GM23338 (cell line): ENCODE results near the gene PIGP. TPM values are rescaled to one million over a fixed set of nuclear protein-coding genes. Genes with fewer than 3 reads are reported as not detected.

ENCODE experiments used
- ATAC-seq: fragments of 200-7000 bp; cut with Tn5 transposase; 3 replicates; pipeline ENCODE4 v1.9.1; 2020
- DNase-seq: peaks from one replicate; pipeline ENCODE4 v3.0.0-alpha.2; 2015; ENCODE audit warnings: low spot score
- H2AFZ ChIP-seq: fragments of 200-600 bp; sonication (generic); 2 replicates; pipeline ENCODE4 v1.8.0; 2016; ENCODE audit warnings: antibody characterized with exemption, mild to moderate bottlenecking, moderate library complexity
- H3F3A ChIP-seq: fragments of 200-600 bp; sonication (generic); replicated peaks from 2 replicates; pipeline ENCODE4 v1.8.0; 2017; ENCODE audit warnings: antibody characterized with exemption, mixed run types, low read depth
- H3K27ac ChIP-seq: fragments of 200-600 bp; sonication (generic); 2 replicates; pipeline ENCODE4 v1.6.1; 2016; ENCODE audit warnings: low read depth
- H3K27me3 ChIP-seq: fragments of 200-600 bp; sonication (generic); 2 replicates; pipeline ENCODE4 v1.8.0; 2016; ENCODE audit warnings: mild to moderate bottlenecking, mixed run types, moderate library complexity; ENCODE audit not compliant: insufficient read depth
- H3K36me3 ChIP-seq: fragments of 200-600 bp; sonication (generic); 2 replicates; pipeline ENCODE4 v1.8.0; 2016; ENCODE audit warnings: mild to moderate bottlenecking; ENCODE audit not compliant: insufficient read depth
- H3K4me1 ChIP-seq: fragments of 200-600 bp; sonication (generic); 2 replicates; pipeline ENCODE4 v1.8.0; 2016; ENCODE audit warnings: mild to moderate bottlenecking, moderate library complexity; ENCODE audit not compliant: insufficient read depth
- H3K4me2 ChIP-seq: fragments of 200-600 bp; sonication (generic); 2 replicates; pipeline ENCODE4 v1.7.1; 2017; ENCODE audit warnings: mixed run types
- H3K4me3 ChIP-seq: fragments of 200-600 bp; sonication (generic); 2 replicates; pipeline ENCODE4 v1.6.1; 2016; ENCODE audit warnings: mixed run types
- H3K79me2 ChIP-seq: fragments of 200-600 bp; sonication (generic); replicated peaks from 2 replicates; pipeline ENCODE4 v1.8.0; 2017; ENCODE audit warnings: mild to moderate bottlenecking; ENCODE audit not compliant: insufficient read depth
- H3K9me2 ChIP-seq: fragments of 200-600 bp; sonication (generic); 2 replicates; pipeline ENCODE4 v1.8.0; 2017; ENCODE audit not compliant: insufficient read depth
- H4K20me1 ChIP-seq: fragments of 200-600 bp; sonication (generic); replicated peaks from 2 replicates; pipeline ENCODE4 v1.8.0; 2017; ENCODE audit warnings: mild to moderate bottlenecking; ENCODE audit not compliant: insufficient read depth
- H3K27ac Mint-ChIP-seq: 2 replicates; pipeline ENCODE4 v1.8.0; 2020; ENCODE audit warnings: inconsistent platforms, mild to moderate bottlenecking, moderate library complexity, mixed read lengths
- H3K27me3 Mint-ChIP-seq: 3 replicates; pipeline ENCODE4 v1.8.0; 2022; ENCODE audit warnings: low read depth, mild to moderate bottlenecking, moderate library complexity, mixed read lengths, inconsistent platforms; ENCODE audit not compliant: insufficient read depth, poor library complexity
- H3K36me3 Mint-ChIP-seq: 3 replicates; pipeline ENCODE4 v1.8.0; 2021; ENCODE audit warnings: low read depth, mild to moderate bottlenecking, inconsistent platforms, moderate library complexity, mixed read lengths
- H3K4me1 Mint-ChIP-seq: 3 replicates; pipeline ENCODE4 v1.8.0; 2020; ENCODE audit warnings: mild to moderate bottlenecking, inconsistent platforms, mixed read lengths
- H3K4me3 Mint-ChIP-seq: 3 replicates; pipeline ENCODE4 v1.8.0; 2021; ENCODE audit warnings: moderate library complexity, mild to moderate bottlenecking, inconsistent platforms, mixed read lengths
- H3K9me3 Mint-ChIP-seq: 3 replicates; pipeline ENCODE4 v1.8.0; 2020; ENCODE audit warnings: moderate library complexity, mild to moderate bottlenecking, inconsistent platforms, mixed read lengths
- CREB1 ChIP-seq: fragments of 250-450 bp; sonication (Bioruptor Pico); IDR thresholded peaks from 2 replicates; pipeline ENCODE4 v1.5.0; 2020; ENCODE audit warnings: low read depth, mild to moderate bottlenecking, moderate library complexity
- CTCF ChIP-seq, 2 experiments: fragments of 200-600 bp in 1 of 2; sonication (generic) in 1 of 2; conservative IDR thresholded peaks; 2 replicates each; pipeline versions ENCODE4 v1.5.1 to v1.6.1; 2016 to 2017; ENCODE audit warnings: antibody characterized with exemption in 2 of 2, low read depth in 2 of 2, mild to moderate bottlenecking in 2 of 2, moderate library complexity in 1 of 2
- ETS1 ChIP-seq: IDR thresholded peaks from 2 replicates; pipeline ENCODE4 v1.6.1; 2016; ENCODE audit warnings: antibody characterized with exemption
- EZH2 ChIP-seq: fragments of 200-600 bp; sonication (generic); IDR thresholded peaks from one replicate; pipeline ENCODE4 v1.8.0; 2017; ENCODE audit warnings: antibody characterized with exemption, mild to moderate bottlenecking, low read depth; ENCODE audit not compliant: unreplicated experiment
- EZH2phosphoT487 ChIP-seq: fragments of 200-600 bp; sonication (generic); IDR thresholded peaks from one replicate; pipeline ENCODE4 v1.8.1; 2018; ENCODE audit warnings: antibody characterized with exemption; ENCODE audit not compliant: unreplicated experiment
- JUNB ChIP-seq: IDR thresholded peaks from one replicate; pipeline ENCODE4 v1.6.1; 2016; ENCODE audit warnings: antibody characterized with exemption; ENCODE audit not compliant: unreplicated experiment
- NANOG ChIP-seq: IDR thresholded peaks from 2 replicates; pipeline ENCODE4 v1.6.1; 2016; ENCODE audit warnings: antibody characterized with exemption, borderline replicate concordance
- POLR2AphosphoS5 ChIP-seq: IDR thresholded peaks from 2 replicates; pipeline ENCODE4 v1.6.1; 2016; ENCODE audit warnings: antibody characterized with exemption, low read depth
- STAT1 ChIP-seq: IDR thresholded peaks from one replicate; pipeline ENCODE4 v1.6.1; 2016; ENCODE audit warnings: antibody characterized with exemption; ENCODE audit not compliant: unreplicated experiment
- ZNF114 ChIP-seq: fragments of 250-450 bp; sonication (Bioruptor Pico); IDR thresholded peaks from 2 replicates; pipeline ENCODE4 v1.5.0; 2020; ENCODE audit warnings: mild to moderate bottlenecking, moderate library complexity
- ZNF331 ChIP-seq: fragments of 250-450 bp; sonication (Bioruptor Pico); IDR thresholded peaks from 2 replicates; pipeline ENCODE4 v1.5.0; 2020; ENCODE audit warnings: low read depth, mild to moderate bottlenecking, moderate library complexity
- ZNF462 ChIP-seq: fragments of 250-450 bp; sonication (Bioruptor Pico); IDR thresholded peaks from 2 replicates; pipeline ENCODE4 v1.5.0; 2020; ENCODE audit warnings: mild to moderate bottlenecking, moderate library complexity
- polyA plus RNA-seq: library from polyadenylated mRNA; unstranded; fragments of >200 nt; fragmentation: Nextera tagmentation; extraction: Ambion mirVana; gene quantifications from 2 replicates; pipeline ENCODE4 v1.2.1, GENCODE V29; 2016
- total RNA-seq: library from RNA; depleted of rRNA; stranded (reverse); fragments of >200 nt; shearing (Covaris generic); gene quantifications from 2 replicates; pipeline ENCODE4 v1.2.3, GENCODE V29; 2014
- TF ChIP-seq, protein P1 (sequence below): IDR thresholded peaks from one replicate; pipeline ENCODE4 v1.6.1; 2018; ENCODE audit warnings: antibody characterized with exemption; ENCODE audit not compliant: unreplicated experiment

Gene PIGP
- total and polyA plus RNA-seq, 2 experiments from 2014 or later, result 5.2 to 19.6 TPM

DNA sequence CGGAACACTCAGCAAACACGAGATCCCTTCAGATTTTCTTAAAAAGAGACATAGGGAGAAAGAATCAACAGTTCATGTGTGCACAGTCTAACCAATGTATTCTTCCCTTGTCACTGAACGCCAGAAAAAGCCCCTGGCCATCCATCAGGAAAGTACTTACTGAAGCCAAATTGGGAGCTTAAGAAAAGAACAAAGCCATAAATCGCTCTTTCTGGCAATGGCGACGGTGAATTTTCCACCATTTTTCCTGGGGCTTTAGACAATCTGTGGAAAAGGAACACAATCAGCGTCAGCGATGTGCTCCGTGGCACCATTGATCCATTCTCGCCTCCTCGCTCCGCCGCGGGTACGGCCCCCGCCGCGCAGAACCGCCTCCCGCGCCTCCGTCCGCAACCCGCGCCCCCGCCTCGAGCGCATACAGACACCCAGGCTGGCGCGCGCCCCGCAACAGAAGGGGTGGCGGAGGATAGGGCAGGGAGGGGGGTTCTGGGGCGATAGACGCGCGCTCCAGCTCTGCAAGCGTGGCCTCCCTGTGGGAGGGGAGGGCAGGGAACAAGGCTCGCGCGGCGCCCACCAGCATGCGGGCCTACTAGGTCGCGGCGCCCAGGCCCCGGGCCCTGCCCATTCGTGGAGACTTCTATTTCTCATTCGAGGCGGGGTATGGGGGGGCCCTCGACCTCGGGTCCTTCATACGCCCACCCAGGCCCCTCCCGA is 440 bp downstream of the PIGP start:
- peaks cover 3% of the 10 kb centered on the region; the same call in 1 of the 3 replicates for H3K9me3 Mint-ChIP-seq
- ATAC-seq (peak; percentile 73), DNase-seq (peak; percentile 67)
- Histone ChIP-seq H3K9me2 (no peaks in the 10 kb centered on the region), H3K4me2 (peak overlapping the region; percentile 78), H2AFZ (peak overlapping the region; percentile 90), H4K20me1 (peaks cover 4% of the 10 kb centered on the region), H3K79me2 (peaks cover 16% of the 10 kb centered on the region), H3K36me3 (no peaks in the 10 kb centered on the region), H3K27ac (no peak overlapping the region), H3K4me1 (peaks cover 5% of the 10 kb centered on the region; the same call in 1 of the 2 replicates), H3K4me3 (peak overlapping the region; percentile 72), H3F3A (no peaks in the 10 kb centered on the region), H3K27me3 (peaks cover 44% of the 10 kb centered on the region)
- TF ChIP-seq NANOG (no peak), STAT1 (no peak), JUNB (no peak), CREB1 (CRISPR knock-in tag) (no peak), EZH2phosphoT487 (no peak), ZNF462 (CRISPR knock-in tag) (no peak), ETS1 (no peak), POLR2AphosphoS5 (no peak; the same call in 1 of the 2 replicates), CTCF (conservative IDR thresholded peaks at IDR 0.05; ENCODE audit: low read depth in 2 of 2) (no peak), ZNF114 (CRISPR knock-in tag) (no peak), EZH2 (no peak), ZNF331 (CRISPR knock-in tag) (no peak)
- TF ChIP-seq, protein P1, sequence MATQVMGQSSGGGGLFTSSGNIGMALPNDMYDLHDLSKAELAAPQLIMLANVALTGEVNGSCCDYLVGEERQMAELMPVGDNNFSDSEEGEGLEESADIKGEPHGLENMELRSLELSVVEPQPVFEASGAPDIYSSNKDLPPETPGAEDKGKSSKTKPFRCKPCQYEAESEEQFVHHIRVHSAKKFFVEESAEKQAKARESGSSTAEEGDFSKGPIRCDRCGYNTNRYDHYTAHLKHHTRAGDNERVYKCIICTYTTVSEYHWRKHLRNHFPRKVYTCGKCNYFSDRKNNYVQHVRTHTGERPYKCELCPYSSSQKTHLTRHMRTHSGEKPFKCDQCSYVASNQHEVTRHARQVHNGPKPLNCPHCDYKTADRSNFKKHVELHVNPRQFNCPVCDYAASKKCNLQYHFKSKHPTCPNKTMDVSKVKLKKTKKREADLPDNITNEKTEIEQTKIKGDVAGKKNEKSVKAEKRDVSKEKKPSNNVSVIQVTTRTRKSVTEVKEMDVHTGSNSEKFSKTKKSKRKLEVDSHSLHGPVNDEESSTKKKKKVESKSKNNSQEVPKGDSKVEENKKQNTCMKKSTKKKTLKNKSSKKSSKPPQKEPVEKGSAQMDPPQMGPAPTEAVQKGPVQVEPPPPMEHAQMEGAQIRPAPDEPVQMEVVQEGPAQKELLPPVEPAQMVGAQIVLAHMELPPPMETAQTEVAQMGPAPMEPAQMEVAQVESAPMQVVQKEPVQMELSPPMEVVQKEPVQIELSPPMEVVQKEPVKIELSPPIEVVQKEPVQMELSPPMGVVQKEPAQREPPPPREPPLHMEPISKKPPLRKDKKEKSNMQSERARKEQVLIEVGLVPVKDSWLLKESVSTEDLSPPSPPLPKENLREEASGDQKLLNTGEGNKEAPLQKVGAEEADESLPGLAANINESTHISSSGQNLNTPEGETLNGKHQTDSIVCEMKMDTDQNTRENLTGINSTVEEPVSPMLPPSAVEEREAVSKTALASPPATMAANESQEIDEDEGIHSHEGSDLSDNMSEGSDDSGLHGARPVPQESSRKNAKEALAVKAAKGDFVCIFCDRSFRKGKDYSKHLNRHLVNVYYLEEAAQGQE, result no peak
- H3K27me3 Mint-ChIP-seq, result peaks cover 31% of the 10 kb centered on the region
- H3K4me1 Mint-ChIP-seq, result peaks cover 20% of the 10 kb centered on the region
- no peak overlapping the region for H3K27ac Mint-ChIP-seq
- peaks cover 12% of the 10 kb centered on the region for H3K36me3 Mint-ChIP-seq
- peak overlapping the region; percentile 68 for H3K4me3 Mint-ChIP-seq
